ENCODE data around the gene ZNF800.
A peak's percentile ranks its signal among the peaks of the same experiment; 100 is the strongest.
"Not testable (repeated sequence)": the region's sequence is repeated elsewhere in the genome, so short reads cannot be mapped to it uniquely, and the experiment has no call there.

ZNF800 gene

DNA sequence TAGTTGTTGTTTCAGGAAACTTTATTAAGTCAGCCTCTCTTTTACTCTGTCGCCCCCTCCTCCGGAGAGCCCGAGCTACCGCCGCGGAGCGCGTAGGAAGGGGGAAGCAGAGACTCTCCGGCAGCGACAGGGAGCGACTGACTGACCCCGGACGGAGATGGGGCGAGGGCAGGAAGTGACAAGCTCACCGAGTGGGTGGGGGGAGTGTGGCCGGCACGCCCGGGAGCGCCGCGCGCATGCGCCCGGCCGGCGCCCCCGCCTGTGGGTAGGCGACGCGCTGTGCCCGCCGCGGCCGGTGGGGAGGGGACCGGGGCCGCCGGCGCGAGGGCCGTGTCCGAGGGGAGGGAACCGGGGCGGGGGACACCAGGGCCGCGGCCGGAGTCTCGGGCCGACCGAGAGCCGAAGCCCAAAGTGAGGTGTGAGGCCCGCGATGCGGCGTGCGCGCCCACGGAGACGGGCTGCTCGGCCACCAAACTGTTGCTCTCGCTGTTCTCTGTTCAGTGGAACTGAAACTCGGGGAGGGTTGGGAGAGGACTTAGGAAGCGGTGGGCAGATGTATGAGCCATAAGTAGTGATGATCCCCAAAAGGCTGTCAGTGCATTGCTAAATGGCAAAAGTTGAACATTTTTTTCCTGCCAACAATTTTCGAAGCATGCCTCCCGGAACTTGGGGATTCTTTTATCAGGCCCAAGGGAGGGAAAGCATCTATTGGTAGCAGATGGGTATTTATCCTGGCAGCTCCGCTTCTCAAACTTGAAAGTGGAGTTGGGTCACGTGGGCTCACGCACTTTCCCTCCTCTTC, at the start of gene ZNF800:
Gene ZNF800 (minus strand): TSS at position 143 of the 802 bp plus-strand sequence. CDS start 1,151 bp downstream, outside the sequence.
- peak; percentile 91 for DNase-seq

DNA sequence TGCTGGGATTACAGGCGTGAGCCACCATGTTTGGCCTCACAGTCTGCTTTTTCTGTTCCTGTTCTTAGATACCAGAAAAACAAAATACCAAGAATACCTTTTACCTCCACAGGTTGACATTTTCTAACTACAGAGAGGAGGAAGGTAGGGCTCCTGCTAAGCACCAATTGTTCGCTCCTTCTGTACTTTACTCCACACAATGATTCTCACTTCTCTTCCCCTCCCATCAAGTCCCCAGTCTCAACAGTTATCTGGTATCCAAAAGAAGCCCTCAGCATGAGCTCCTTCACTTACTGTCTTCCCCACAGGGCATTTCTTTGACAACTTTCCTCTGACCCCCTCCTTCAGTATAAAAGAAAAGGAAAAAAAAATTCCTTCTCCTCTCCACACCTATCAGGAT, 47.7 kb upstream of the ZNF800 start:
- no peak for DNase-seq

DNA sequence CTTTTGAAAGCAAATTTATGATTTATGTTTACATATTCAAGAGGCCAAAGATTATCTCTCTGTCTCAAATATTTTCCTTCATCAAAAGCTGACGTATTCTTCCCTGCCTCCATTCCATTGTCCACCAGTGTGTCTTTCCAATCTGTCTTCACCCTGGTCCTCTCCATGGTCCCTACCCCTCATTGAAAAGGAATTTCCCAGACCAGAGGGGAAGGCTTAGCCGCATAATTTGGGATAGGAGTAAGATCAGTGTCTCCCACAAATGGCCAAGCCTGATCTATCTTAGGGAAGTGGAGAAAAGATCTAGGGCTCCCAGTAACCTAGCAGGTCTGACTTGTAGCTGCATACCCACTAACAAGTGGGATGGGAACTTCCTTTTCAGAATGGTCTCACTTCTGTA, 46.3 kb upstream of the ZNF800 start:
- no peak for DNase-seq

DNA sequence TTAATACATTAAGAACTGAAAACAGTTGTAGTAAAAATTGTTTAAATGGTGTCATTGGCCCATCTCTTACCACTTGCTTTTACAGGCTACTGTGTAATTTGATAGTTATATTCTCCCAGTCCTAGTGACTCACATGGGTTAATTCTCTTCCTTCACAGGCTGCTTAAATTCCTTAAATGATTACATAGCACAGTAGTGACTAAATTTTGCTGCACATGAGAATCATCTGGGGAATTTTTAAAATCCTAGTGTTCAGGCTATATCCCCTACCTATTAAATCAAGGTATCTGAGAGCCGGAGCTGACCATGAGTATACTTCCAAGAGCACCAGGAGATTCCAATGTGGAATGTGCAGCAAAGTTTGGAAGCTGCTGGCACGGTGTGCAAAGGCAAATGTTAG, 45.3 kb upstream of the ZNF800 start:
- no peak for DNase-seq

DNA sequence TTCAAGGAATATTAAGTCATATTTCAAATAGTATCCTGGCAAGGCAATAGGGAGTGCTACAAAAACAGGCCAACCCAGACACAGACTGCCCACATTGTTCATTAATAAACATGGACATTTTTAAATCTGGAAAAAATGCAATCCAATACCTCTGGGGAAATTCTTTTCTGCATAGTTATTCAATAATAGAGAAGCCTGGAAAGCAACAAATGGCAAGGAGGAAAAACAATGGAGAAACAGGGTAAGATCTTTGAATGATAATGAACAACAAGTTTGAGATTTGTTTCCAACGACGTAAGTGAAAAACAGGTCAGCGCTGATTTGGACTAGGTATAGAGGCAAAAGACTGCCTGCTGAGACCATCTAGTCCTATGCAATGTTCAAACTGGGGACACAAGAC, 44.7 kb upstream of the ZNF800 start:
- DNase-seq, result no peak

DNA sequence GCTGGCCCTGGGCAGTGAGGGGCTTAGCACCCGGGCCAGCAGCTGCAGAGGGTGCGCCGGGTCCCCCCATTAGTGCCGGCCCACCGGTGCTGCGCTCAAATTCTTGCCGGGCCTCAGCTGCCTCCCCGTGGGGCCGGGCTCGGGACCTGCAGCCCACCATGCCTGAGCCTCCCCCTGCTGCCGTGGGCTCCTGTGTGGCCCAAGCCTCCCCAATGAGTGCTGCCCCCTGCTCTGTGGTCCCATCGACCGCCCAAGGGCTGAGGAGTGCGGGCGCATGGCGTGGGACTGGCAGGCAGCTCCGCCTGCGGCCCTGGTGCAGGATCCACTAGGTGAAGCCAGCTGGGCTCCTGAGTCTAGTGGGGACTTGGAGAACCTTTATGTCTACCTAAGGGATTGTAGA, 36.8 kb upstream of the ZNF800 start:
- DNase-seq, result not testable (repeated sequence)

- DNase-seq, result no peak
Measured at GRCh38 chr7:127419196-127419595, 26.7 kb upstream of the ZNF800 start.

DNA sequence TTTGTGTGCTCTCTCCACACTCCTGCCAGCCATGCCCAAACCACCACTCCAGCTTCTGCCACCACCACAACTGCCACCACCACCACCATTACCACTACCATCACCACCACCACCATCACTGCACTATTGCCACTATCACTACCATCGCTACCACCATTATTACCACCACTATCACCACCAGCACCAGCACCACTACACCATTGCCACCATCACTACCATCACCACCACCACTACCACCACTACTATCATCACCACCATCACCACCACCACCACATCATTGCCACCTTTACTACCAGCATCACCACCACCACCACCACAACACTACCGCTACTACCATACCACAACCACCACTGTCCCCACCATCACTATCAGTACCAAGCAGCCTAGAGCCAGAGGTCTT, 26.0 kb upstream of the ZNF800 start:
- no peak for DNase-seq

DNA sequence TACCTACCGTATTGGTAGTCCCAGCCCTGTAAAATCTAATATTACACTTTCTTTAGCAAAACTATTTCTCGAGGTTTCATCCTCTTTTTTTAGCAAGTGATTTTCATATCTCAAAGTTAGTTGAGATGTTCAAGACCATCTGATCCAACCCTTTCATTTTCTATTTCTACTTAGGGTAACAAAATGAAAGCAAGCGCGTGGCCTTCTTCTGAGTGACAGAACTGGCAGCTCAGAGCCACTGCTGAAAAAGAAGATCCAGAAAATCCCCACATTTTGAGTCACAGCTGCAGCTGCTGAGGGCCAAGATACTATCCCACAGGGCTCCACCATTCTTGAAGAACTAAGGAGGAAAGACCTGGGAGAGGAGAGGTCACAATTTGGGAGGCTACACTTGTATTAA, 24.8 kb upstream of the ZNF800 start:
- no peak for DNase-seq

GRCh38 chr7:127415060-127415742, 22.7 kb upstream of the ZNF800 start:
- DNase-seq, result no peak

DNA sequence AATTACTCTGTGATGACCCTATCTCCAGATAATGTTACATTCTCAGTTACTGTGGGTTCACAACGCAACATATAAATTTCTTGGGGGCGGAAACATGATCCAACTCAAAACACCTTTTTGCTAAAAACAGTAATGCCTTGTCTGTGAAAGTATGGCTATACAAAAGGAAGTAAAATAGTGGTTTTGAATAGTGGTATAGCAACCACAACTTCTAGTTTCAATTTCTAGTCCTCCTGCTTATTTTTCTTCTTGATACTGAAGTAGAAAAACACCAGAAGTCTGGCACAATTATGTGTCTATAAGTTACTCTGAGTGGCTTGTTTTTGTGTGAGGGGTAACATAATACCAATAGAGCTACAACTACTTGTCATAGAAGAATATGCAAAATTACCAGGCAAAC, 21.5 kb upstream of the ZNF800 start:
- DNase-seq, result no peak

DNA sequence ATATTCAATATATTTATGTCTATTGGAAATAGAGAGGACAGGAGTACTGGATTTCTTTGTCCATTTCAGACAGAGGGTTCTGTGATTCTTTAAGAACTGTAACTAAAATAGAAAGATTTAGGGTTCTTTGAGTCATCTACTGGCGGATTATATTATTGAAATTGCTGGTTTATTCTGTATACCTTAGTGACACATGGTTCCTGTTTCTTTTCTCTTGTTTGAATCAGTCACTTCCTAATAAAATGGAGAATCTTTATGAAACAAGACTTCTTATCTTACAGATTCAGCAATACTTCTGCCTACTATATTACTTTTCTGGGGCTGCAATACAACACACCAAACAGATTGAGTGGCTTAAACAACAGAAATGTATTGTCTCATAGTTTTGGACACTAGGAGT, 20.8 kb upstream of the ZNF800 start:
- DNase-seq, result no peak

- DNase-seq, result no peak
Measured at GRCh38 chr7:127411176-127411575, 18.7 kb upstream of the ZNF800 start.

GRCh38 chr7:127409629-127410028, 17.1 kb upstream of the ZNF800 start:
- DNase-seq, result no peak

DNA sequence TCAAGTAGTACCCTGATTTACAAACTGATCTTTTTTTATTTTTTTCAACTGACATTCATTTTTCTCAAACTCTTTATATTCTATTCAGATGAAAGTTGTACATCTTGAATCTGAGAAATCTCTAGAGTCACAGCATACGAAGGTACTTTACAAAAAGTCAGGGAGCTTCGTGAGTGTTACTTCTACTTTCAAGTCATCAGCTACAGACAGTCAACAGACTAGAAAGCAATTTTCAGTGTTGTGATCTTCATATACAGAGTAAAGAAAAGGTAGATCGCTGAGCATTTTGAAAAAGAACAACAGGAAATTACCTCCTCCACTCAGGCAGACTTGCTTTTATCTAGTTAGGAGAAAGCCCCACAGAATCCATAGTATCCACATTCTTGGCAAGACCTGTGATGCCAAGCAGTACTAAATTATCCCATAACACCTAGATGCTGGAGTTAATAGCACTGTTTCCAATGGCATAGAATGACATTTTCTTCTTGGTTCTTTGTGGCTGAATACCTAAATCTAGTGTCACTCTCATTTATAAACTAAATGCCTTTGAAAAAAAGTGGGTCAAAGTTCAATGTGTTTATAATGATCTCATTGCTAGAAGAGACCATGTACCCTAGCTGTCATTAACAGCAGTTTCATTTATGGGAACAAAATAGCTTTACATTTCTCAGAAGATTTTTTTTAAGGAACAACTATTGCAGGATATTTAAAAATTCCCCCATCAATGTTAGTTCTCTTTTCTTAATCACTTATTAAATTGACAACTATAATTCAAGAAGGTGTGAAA, 12.0 kb upstream of the ZNF800 start:
- DNase-seq, result no peak

DNA sequence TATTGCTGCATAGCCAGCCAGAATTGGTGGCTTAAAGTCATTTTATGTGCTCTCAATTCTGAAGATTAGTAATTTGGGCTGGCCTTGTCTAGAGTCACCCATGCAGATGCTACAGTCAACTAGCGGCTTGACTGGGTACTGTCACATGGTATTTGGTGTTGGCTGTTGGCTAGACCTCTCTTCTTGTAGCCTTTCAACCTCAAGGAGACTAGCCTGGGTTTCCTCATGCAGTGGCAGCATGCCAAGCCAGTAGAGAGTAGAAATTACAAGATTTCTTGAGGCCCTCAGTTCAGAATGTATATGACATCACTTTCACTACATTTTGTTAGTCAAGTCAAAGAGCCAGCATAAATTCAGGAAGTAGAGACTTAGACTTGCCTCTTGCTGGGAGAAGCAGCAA, 3.7 kb upstream of the ZNF800 start:
- DNase-seq, result peak; percentile 71

GRCh38 chr7:127395104-127395503, 2.6 kb upstream of the ZNF800 start:
- peak; percentile 36 for DNase-seq

- no peak for DNase-seq
Measured at GRCh38 chr7:127393368-127394058, 1.0 kb upstream of the ZNF800 start.

DNA sequence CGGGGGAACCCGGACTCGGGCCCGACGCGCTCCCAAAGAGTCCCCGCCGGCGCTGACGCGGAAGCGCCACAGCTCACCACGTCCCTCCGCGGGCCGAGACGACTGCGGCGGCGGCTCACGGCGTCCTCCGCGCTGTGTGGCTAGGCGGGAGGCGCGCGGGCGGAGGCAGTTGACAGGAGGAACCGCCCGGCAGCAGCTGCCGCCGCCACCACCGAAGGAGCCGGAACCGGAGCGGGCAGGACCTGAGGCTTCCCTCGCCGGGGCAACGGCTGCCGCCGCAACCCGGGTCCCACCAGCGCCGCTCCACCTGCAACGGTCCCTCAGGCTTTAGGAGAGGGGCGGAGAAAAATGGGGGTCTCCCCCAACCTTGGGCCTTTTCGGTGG, 334 bp downstream of the ZNF800 start:
- peak; percentile 81 for DNase-seq

DNA sequence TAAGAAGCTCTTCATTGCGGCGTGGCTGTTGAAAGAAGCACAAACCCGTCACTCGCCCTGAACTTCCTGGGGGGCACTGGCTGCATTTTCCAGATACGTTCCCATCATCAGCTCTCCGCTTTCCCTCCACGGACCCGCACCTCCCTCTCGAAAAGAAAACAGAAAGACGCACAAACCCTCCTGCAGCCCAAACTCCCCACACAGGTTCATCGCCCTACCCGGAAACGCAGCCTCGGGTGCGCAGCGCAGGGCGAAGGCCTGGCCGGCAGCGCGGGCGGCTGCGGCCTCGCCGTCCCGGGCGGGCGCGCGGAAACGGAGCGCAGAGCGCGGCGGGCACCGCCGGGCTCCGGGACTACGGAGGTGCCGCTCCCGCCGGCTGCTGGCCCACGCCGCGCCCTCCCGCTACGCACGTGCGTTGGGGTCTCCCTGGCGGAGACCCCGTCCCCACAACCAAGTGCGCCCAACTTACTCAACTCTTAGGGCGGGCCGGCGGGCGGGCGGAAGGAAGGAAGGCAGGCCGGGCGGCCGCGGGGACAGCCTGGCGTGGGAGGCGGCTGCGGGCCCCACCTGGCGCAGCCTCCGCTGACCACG, 822 bp downstream of the ZNF800 start:
- peak; percentile 63 for DNase-seq

GRCh38 chr7:127390817-127391590, 1.5 kb downstream of the ZNF800 start:
- DNase-seq, result no peak
